ENCODE data around the gene HIPK2. TPM values are rescaled to one million over a fixed set of nuclear protein-coding genes. Genes with fewer than 3 reads are reported as not detected.
A peak's percentile ranks its signal among the peaks of the same experiment; 100 is the strongest.

The HIPK2 gene
- total RNA-seq, 6 donors from 2014 or later, result 38.6 to 59.6 (median 45.9) TPM

DNA sequence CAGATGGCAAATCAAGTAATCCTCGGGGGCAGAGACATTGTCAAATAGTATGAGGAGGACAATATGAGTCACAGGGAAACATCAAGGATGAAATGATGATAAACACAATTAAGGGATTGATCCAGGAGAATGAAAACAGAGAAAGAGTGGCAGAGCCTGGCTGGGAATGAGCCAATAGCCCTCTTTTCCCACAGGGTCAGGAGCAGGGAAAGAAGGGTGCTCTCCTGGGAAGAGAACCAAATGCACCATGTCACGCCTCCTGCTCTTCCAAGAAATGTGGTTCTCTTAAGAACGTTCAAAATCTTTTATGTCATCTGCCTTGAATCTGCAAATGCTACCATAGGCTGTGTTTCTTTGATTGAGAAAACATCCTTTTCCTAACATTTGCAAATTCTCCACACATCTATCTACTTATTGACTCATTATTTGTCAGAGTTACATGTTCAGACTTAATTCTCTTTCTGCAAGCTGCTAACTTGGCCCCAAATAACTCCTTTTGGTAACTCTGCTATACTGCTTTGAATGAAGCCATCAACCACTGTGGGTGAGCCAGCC, 50.6 kb downstream of the HIPK2 start:
- Histone ChIP-seq H3K27ac (peak overlapping the region; percentile 36 to 85 (median 80)), H3K27me3 (no peaks in the 10 kb centered on the region), H3K4me3 (no peak overlapping the region), H3K4me1 (peaks cover 69 to 85% (median 75%) of the 10 kb centered on the region in 4 donors), H3K36me3 (no peaks in the 10 kb centered on the region), H3K9me3 (no peaks in the 10 kb centered on the region)
- TF ChIP-seq EP300 (IDR thresholded peaks at IDR 0.05) (peak in 1 of 4 donors; percentile 13), POLR2A (IDR thresholded peaks at IDR 0.05) (no peak)
- TF ChIP-seq, protein P1, sequence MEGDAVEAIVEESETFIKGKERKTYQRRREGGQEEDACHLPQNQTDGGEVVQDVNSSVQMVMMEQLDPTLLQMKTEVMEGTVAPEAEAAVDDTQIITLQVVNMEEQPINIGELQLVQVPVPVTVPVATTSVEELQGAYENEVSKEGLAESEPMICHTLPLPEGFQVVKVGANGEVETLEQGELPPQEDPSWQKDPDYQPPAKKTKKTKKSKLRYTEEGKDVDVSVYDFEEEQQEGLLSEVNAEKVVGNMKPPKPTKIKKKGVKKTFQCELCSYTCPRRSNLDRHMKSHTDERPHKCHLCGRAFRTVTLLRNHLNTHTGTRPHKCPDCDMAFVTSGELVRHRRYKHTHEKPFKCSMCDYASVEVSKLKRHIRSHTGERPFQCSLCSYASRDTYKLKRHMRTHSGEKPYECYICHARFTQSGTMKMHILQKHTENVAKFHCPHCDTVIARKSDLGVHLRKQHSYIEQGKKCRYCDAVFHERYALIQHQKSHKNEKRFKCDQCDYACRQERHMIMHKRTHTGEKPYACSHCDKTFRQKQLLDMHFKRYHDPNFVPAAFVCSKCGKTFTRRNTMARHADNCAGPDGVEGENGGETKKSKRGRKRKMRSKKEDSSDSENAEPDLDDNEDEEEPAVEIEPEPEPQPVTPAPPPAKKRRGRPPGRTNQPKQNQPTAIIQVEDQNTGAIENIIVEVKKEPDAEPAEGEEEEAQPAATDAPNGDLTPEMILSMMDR (IDR thresholded peaks at IDR 0.05), result no peak
- ATAC-seq (ENCODE audit: low FRiP score in 2 of 2), result no peak
- 73 to 77% methylated on average over 3 of the region's 3 CpGs for WGBS, 2 donors
- no peak for DNase-seq

DNA sequence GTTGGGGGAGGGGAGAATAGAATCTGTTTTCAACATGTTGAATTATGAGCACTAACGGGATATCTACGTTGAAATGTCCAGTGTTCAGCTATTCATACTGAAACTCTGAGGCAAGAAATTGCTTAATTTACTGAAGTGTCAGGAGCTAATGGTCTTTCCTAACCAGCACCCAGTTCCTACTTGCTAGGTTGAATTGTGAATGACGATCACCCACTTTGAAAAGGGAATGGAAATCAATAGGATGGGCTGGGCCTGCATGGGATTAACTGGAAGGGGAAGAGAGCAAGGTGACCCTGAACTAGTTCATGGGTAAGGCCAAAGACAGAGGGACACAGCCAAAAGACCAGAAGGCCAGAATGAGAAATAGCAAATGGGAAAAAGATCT, 51.3 kb downstream of the HIPK2 start:
- H3K36me3 ChIP-seq, result no peaks in the 10 kb centered on the region
- H3K27ac ChIP-seq, result peak overlapping the region; percentile 36 to 85 (median 80)
- WGBS, 2 donors, result 73 to 82% methylated on average over 3 of the region's 3 CpGs
- peaks cover 70 to 85% (median 75%) of the 10 kb centered on the region in 4 donors for H3K4me1 ChIP-seq
- no peak overlapping the region for H3K4me3 ChIP-seq
- no peaks in the 10 kb centered on the region for H3K27me3 ChIP-seq
- TF ChIP-seq POLR2AphosphoS5 (IDR thresholded peaks at IDR 0.05) (peak in 1 of 2 donors; percentile 55), EP300 (IDR thresholded peaks at IDR 0.05) (peak in 1 of 4 donors; percentile 87), POLR2A (IDR thresholded peaks at IDR 0.05) (peak in 1 of 4 donors; percentile 9)
- TF ChIP-seq, protein P1 (IDR thresholded peaks at IDR 0.05), result no peak
- ATAC-seq (ENCODE audit: low FRiP score in 2 of 2), result peak in 1 of 2 donors; percentile 40
- peak in 1 of 2 donors; percentile 16 for DNase-seq
- H3K9me3 ChIP-seq, result no peaks in the 10 kb centered on the region

DNA sequence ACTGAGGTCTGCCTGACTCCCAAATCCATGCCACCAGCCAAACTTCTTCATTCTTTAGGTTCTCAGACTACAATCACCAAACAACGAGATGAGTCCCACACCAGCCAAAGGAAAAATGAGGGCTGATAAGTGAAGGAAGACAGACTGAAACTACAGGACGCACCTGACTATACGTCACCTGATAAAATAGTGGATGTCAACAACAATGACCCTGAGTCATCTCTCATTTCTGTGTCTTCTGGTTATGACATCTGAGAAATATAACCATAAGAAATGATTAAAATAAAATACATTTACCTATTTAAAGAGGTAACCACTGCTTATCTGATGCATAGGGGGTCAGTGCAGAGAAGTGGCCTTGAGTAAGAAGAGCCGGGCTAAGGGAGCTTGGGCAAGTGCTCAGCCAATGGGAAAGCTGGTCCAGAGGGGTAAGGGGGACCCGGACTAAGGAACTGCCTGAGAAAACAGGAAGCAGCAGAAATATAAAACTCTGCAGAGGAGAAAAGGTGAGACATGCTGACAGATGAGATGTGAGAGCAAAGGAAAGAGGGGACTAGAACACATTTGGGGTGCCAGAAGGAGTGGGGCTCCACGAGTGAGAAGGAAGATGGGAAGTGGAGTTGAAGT, 51.8 kb downstream of the HIPK2 start:
- Histone ChIP-seq H3K27me3 (no peaks in the 10 kb centered on the region), H3K4me1 (peaks cover 70 to 85% (median 75%) of the 10 kb centered on the region in 4 donors), H3K36me3 (no peaks in the 10 kb centered on the region), H3K4me3 (no peak overlapping the region), H3K27ac (peak overlapping the region; percentile 36 to 85 (median 80)), H3K9me3 (no peaks in the 10 kb centered on the region)
- WGBS, 2 donors, result 68 to 70% methylated on average over 6 of the region's 6 CpGs
- no peak for TF ChIP-seq EP300 (IDR thresholded peaks at IDR 0.05)
- TF ChIP-seq POLR2AphosphoS5 (IDR thresholded peaks at IDR 0.05), result peak in 1 of 2 donors; percentile 12
- no peak for TF ChIP-seq POLR2A (IDR thresholded peaks at IDR 0.05)
- ATAC-seq (ENCODE audit: low FRiP score in 2 of 2) (peak in 1 of 2 donors; percentile 35), DNase-seq (peak in 1 of 2 donors; percentile 31)

DNA sequence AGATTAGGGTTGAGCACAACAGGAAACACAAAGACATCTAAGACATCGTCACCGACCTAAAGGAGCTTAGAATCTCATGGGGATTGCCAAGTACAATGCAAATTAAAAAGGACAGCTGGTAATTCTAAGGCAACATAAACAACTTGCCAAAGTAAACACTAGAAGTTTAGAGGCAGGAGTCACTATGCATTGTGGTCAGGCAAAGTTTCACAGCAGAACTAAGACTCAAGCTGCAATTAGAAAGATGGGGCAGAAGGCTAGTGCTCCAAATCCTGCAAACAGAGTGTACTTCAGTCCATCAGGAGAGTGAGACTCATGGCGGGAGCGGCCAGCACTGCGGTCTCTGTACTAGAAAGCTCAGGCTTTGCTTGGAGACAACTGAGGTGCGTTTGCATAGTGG, 52.7 kb downstream of the HIPK2 start:
- Histone ChIP-seq H3K4me1 (peaks cover 70 to 85% (median 75%) of the 10 kb centered on the region in 4 donors), H3K36me3 (no peaks in the 10 kb centered on the region), H3K27ac (peak overlapping the region in 3 of 4 donors; percentile 78 to 85 (median 83)), H3K9me3 (no peaks in the 10 kb centered on the region), H3K4me3 (no peak overlapping the region), H3K27me3 (no peaks in the 10 kb centered on the region)
- TF ChIP-seq EP300 (IDR thresholded peaks at IDR 0.05) (no peak), POLR2AphosphoS5 (IDR thresholded peaks at IDR 0.05) (no peak)
- TF ChIP-seq, protein P1 (IDR thresholded peaks at IDR 0.05), result no peak
- WGBS, 2 donors, result 69 to 73% methylated on average over 6 of the region's 6 CpGs
- no peak for ATAC-seq (ENCODE audit: low FRiP score in 2 of 2)
- DNase-seq, result peak in 1 of 2 donors; percentile 21

DNA sequence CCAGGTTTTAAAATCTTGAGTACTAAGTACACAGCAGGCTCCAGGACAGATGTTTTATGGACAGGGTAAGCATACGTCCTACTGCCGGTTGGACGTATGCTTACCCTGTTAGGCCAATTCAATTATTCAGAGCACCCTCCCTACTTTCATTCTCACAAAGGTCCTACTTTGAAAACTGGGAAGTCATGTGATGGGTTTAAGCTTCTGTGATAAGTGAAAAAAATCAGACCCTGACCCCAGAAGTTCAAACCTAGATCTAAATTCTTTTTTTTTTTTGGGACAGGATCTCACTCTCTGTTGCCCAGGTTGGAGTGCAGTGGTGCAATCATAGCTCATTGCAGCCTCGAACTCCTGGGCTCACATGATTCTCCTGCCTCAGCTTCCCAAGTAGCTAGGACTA, 55.2 kb downstream of the HIPK2 start:
- Histone ChIP-seq H3K27me3 (no peaks in the 10 kb centered on the region), H3K9me3 (no peaks in the 10 kb centered on the region), H3K27ac (peak overlapping the region; percentile 42 to 80 (median 73)), H3K36me3 (no peaks in the 10 kb centered on the region), H3K4me1 (peaks cover 75 to 91% (median 78%) of the 10 kb centered on the region in 4 donors), H3K4me3 (no peak overlapping the region)
- no peak for ATAC-seq (ENCODE audit: low FRiP score in 2 of 2)
- 63 to 76% methylated on average over 4 of the region's 4 CpGs for WGBS, 2 donors
- TF ChIP-seq POLR2A (IDR thresholded peaks at IDR 0.05), result no peak
- TF ChIP-seq, protein P1 (IDR thresholded peaks at IDR 0.05), result no peak
- TF ChIP-seq EP300 (IDR thresholded peaks at IDR 0.05), result no peak
- TF ChIP-seq POLR2AphosphoS5 (IDR thresholded peaks at IDR 0.05), result no peak
- DNase-seq, result peak in 1 of 2 donors; percentile 17
